ENCODE results near the gene ATF7IP.

ATF7IP gene

GRCh38 chr12:14505626-14506596 lies 140.4 kb downstream of the ATF7IP start:
- DNase-seq = no peak

GRCh38 chr12:14510574-14510973 lies 145.1 kb downstream of the ATF7IP start:
- DNase-seq = no peak

GRCh38 chr12:14514154-14514842 lies 148.8 kb downstream of the ATF7IP start:
- no peak for DNase-seq

- DNase-seq = no peak
These were observed 149.5 kb downstream of the ATF7IP start for GRCh38 chr12:14514946-14515345.

- no peak for DNase-seq
These were observed 156.3 kb downstream of the ATF7IP start for GRCh38 chr12:14521822-14522221.

- no peak for DNase-seq
These were observed 160.5 kb downstream of the ATF7IP start for GRCh38 chr12:14525964-14526363.

- no peak for DNase-seq
These were observed 166.7 kb downstream of the ATF7IP start for GRCh38 chr12:14532152-14532551.

- DNase-seq = no peak
These were observed 171.6 kb downstream of the ATF7IP start for GRCh38 chr12:14537088-14537487.

GRCh38 chr12:14540801-14541462 lies 175.4 kb downstream of the ATF7IP start:
- no peak for DNase-seq

GRCh38 chr12:14545144-14546124 lies 180.0 kb downstream of the ATF7IP start:
- no peak for DNase-seq

GRCh38 chr12:14547571-14547970 lies 182.1 kb downstream of the ATF7IP start:
- no peak for DNase-seq

GRCh38 chr12:14548609-14549008 lies 183.1 kb downstream of the ATF7IP start:
- no peak for DNase-seq
